ENCODE measurements around the gene CCSER2. TPM values are rescaled to one million over a fixed set of nuclear protein-coding genes. Genes with fewer than 3 reads are reported as not detected.
A peak's percentile ranks its signal among the peaks of the same experiment; 100 is the strongest.
"Not testable (repeated sequence)": the region's sequence is repeated elsewhere in the genome, so short reads cannot be mapped to it uniquely, and the experiment has no call there.

Gene CCSER2, protein sequence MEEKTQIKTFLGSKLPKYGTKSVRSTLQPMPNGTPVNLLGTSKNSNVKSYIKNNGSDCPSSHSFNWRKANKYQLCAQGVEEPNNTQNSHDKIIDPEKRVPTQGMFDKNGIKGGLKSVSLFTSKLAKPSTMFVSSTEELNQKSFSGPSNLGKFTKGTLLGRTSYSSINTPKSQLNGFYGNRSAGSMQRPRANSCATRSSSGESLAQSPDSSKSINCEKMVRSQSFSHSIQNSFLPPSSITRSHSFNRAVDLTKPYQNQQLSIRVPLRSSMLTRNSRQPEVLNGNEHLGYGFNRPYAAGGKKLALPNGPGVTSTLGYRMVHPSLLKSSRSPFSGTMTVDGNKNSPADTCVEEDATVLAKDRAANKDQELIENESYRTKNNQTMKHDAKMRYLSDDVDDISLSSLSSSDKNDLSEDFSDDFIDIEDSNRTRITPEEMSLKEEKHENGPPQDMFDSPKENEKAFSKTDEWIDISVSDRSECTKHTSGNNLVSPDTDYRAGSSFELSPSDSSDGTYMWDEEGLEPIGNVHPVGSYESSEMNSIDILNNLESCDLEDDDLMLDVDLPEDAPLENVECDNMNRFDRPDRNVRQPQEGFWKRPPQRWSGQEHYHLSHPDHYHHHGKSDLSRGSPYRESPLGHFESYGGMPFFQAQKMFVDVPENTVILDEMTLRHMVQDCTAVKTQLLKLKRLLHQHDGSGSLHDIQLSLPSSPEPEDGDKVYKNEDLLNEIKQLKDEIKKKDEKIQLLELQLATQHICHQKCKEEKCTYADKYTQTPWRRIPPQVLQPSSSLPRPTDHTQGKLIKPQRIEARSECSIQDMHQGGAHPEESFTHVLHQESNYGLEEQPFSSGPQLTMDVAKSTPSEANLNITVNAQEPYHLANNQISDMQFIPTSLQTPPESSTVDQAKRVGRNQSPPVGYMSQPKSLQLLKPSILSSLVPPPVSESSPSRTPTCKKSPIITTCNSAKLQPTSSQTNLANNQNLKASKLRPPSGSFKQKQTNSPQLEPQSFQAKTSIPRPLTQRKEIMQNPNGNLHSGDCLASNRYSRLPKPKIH
- total RNA-seq = 10 to 100 TPM; 77.8 to 78.8 TPM

DNA sequence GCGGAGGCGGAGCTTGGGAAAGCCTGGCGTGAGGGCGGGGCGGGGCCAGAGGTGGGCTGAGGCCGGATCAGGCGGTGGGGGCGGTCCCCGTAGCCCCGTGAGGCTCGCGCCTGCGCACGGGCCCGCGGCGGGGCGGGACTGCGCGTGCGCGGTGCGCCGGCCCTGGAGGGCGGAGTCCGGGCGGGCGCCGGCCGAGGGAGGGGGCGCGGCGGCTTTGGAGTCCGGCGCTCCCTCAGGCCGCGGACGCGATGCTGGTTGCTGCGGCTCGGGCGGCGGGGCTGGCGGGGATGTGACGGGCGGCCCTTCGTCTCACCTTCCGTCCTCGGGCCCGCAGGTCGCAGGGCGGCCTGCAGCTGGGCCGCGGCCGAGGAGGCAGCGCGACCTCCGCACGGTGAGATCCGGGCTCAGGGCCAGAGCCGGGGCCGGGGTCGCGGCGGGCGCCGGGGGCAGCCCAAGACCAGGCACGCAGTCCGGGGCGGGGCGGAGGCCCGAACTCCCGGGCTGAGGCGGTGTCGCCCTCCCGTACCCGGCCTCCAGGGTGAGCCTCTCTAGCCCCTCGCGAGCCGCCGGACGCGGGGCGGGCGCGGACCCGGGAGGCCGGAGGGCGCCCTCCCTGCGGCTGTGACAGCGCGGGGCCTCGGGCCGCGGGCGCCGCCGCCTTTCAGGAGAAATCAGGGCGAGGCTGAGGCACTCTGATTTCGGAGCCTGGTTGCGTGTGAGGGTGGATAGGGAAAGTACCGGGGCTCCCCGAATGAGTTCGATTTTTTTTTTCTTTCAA, at the start of gene CCSER2:
TSS of gene CCSER2 (plus strand) at position 172 of the 778 bp plus-strand sequence. CDS start 42,464 bp downstream, outside the sequence.
- H3K36me3 Mint-ChIP-seq (ENCODE audit: low read depth) = peaks cover 17% of the 10 kb centered on the region
- CTCF ChIA-PET = interaction anchor here (0.7 to 3.0 kb wide), 14 partner anchors 12 to 209 kb away, joined by 3 to 28 read pairs (median 3); no protein-coding TSS in a partner anchor
- H3K4me3 Mint-ChIP-seq = peak within 1 kb of the TSS; percentile 82
- H3K27ac Mint-ChIP-seq = peak within 1 kb of the TSS; percentile 92
- POLR2A ChIA-PET = interaction anchor here (0.7 to 2.3 kb wide), 7 partner anchors 11 to 189 kb away, joined by 3 to 11 read pairs (median 5); partner anchors contain the start of gene GHITM
- DNase-seq (peak; percentile 94), ATAC-seq (peak; percentile 80)
- H3K9me3 Mint-ChIP-seq (ENCODE audit: insufficient read depth) = no peaks in the 10 kb centered on the region
- H3K4me1 Mint-ChIP-seq (ENCODE audit: low read depth) = peaks cover 34% of the 10 kb centered on the region
- peaks cover 3% of the 10 kb centered on the region for H3K27me3 Mint-ChIP-seq (ENCODE audit: low read depth)

DNA sequence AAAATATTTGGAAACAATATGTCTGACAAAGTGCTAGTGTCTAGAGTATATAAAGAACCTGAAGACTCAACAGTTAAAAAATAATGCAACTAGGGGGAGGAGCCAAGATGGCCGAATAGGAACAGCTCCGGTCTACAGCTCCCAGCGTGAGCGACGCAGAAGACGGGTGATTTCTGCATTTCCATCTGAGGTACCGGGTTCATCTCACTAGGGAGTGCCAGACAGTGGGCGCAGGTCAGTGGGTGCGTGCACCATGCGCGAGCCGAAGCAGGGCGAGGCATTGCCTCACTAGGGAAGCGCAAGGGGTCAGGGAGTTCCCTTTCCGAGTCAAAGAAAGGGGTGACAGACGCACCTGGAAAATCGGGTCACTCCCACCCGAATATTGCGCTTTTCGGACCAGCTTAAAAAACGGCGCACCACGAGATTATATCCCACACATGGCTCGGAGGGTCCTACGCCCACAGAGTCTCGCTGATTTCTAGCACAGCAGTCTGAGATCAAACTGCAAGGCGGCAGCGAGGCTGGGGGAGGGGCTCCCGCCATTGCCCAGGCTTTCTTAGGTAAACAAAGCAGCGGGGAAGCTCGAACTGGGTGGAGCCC, 48.4 kb upstream of the CCSER2 start:
- CTCF ChIA-PET = interaction anchor here (1.4 to 1.6 kb wide), 2 partner anchors 13 to 257 kb away, joined by 7 to 10 read pairs; no protein-coding TSS in a partner anchor
- H3K27me3 Mint-ChIP-seq (ENCODE audit: low read depth) = peaks cover 21% of the 10 kb centered on the region
- H3K4me3 Mint-ChIP-seq; ATAC-seq; DNase-seq; H3K27ac Mint-ChIP-seq; POLR2A ChIA-PET; H3K9me3 Mint-ChIP-seq (ENCODE audit: insufficient read depth); H3K36me3 Mint-ChIP-seq (ENCODE audit: low read depth); H3K4me1 Mint-ChIP-seq (ENCODE audit: low read depth): not testable (repeated sequence)

DNA sequence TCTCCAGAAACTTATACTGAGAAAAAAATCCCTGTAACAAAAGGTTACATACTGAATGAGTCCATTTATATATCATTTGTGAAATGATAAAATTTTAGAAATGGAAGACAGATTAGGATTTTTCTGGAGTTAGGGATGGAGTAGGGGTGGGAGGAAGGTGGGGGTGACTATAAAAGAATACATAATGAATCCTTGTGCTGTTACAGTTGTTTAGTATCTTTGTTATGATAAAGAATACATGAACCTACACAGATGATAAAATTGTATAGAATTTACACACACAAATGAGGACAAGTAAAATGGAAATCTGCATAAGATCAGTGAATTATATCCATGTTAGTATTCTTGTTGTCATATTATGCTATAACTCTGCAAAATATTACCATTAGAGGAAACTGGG, 41.7 kb upstream of the CCSER2 start:
- Mint-ChIP-seq H3K4me1 (ENCODE audit: low read depth) (peaks cover 3% of the 10 kb centered on the region), H3K36me3 (ENCODE audit: low read depth) (no peaks in the 10 kb centered on the region), H3K4me3 (no peak overlapping the region), H3K27me3 (ENCODE audit: low read depth) (peaks cover 23% of the 10 kb centered on the region), H3K27ac (no peak overlapping the region), H3K9me3 (ENCODE audit: insufficient read depth) (no peaks in the 10 kb centered on the region)
- ATAC-seq (no peak), DNase-seq (no peak)
- CTCF ChIA-PET = no interaction called here
- POLR2A ChIA-PET = no interaction called here

DNA sequence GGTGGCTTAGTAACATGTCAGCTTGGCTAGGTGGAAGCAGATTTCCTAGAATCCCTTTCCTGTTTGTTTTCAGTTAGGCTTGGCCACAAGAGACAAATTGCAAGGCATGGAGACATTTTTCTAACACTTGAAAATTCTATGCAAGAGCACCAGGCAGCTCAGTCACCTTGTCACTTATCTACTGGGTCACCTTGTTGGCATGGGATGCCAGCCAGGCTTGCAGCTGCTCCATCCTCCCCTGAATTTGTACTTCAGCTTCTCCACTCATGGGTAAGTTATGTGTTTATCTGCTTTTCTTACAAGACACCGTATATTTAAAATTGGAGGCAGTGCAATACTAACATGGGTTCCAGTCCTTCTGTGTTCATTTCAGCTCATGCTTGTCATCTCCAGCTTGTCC, 40.2 kb upstream of the CCSER2 start:
- H3K9me3 Mint-ChIP-seq (ENCODE audit: insufficient read depth) = no peaks in the 10 kb centered on the region
- peaks cover 4% of the 10 kb centered on the region for H3K4me1 Mint-ChIP-seq (ENCODE audit: low read depth)
- ATAC-seq = no peak
- CTCF ChIA-PET = interaction anchor here (0.7 to 1.0 kb wide), 2 partner anchors 21 to 64 kb away, joined by 3 read pairs; no protein-coding TSS in a partner anchor
- no peak overlapping the region for H3K4me3 Mint-ChIP-seq
- H3K27me3 Mint-ChIP-seq (ENCODE audit: low read depth) = peaks cover 23% of the 10 kb centered on the region
- POLR2A ChIA-PET = no interaction called here
- H3K27ac Mint-ChIP-seq = no peak overlapping the region
- H3K36me3 Mint-ChIP-seq (ENCODE audit: low read depth) = no peaks in the 10 kb centered on the region
- DNase-seq = no peak

DNA sequence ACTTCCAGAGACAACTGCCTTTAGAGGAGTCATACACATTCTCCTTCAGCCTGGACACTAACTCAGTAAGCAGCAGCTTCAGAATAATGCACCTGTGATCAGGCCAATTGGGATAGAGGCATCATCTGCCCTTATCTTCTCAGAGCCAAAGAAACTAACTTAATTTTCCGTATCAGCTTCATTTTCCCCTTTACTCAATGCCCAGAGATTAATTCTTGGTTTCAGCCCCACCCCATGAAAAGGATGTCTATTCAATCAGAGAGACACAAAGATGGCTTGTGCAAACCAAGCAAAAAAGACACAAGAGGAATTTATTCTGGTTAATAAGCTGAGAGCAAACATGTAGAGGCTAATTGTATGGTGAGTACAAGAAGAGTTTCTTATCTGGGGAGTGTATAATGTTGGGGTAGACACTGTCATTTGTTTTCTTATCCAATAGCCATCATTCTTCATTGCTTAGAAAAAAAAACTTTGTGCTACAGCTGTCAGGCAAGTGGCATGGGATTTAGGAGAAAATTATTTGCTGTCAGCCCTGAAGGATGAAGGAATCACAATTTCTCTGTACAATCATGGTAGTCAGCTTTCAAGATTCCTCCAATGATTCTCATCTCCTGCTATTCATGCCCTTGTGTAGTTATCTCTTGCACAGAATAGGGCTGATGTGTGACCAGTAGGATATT, 38.7 kb upstream of the CCSER2 start:
- H3K27ac Mint-ChIP-seq = no peak overlapping the region
- peaks cover 23% of the 10 kb centered on the region for H3K27me3 Mint-ChIP-seq (ENCODE audit: low read depth)
- H3K4me3 Mint-ChIP-seq = no peak overlapping the region
- DNase-seq (no peak), ATAC-seq (no peak)
- peaks cover 19% of the 10 kb centered on the region for H3K4me1 Mint-ChIP-seq (ENCODE audit: low read depth)
- H3K9me3 Mint-ChIP-seq (ENCODE audit: insufficient read depth) = no peaks in the 10 kb centered on the region
- POLR2A ChIA-PET = no interaction called here
- CTCF ChIA-PET = no interaction called here
- H3K36me3 Mint-ChIP-seq (ENCODE audit: low read depth) = no peaks in the 10 kb centered on the region

DNA sequence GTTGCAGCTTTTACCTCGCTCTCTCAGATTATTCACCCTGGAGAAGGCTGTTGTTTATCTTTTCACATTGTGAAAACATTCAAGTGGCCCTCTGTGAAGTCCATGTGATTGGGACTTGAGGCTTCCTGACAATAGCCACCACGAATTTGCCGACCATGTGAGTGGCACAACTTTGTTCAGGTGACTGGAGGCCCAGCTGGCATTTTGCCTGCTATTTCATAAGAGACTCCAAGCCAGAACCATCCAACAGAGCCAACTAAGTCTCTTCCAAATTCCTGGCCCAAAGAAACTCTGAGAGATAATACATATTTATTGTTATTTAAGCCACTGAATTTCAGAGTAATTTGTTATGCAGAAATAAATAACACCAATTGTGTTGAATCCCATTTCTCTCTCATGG, 38.2 kb upstream of the CCSER2 start:
- H3K9me3 Mint-ChIP-seq (ENCODE audit: insufficient read depth) = no peaks in the 10 kb centered on the region
- ChIA-PET POLR2A (no interaction called here), CTCF (interaction anchor here (1.0 kb wide), 1 partner anchor 247 kb away, joined by 3 read pairs; no protein-coding TSS in a partner anchor)
- ATAC-seq (no peak), DNase-seq (no peak)
- H3K27ac Mint-ChIP-seq = no peak overlapping the region
- peaks cover 24% of the 10 kb centered on the region for H3K4me1 Mint-ChIP-seq (ENCODE audit: low read depth)
- peaks cover 23% of the 10 kb centered on the region for H3K27me3 Mint-ChIP-seq (ENCODE audit: low read depth)
- no peak overlapping the region for H3K4me3 Mint-ChIP-seq
- H3K36me3 Mint-ChIP-seq (ENCODE audit: low read depth) = no peaks in the 10 kb centered on the region

DNA sequence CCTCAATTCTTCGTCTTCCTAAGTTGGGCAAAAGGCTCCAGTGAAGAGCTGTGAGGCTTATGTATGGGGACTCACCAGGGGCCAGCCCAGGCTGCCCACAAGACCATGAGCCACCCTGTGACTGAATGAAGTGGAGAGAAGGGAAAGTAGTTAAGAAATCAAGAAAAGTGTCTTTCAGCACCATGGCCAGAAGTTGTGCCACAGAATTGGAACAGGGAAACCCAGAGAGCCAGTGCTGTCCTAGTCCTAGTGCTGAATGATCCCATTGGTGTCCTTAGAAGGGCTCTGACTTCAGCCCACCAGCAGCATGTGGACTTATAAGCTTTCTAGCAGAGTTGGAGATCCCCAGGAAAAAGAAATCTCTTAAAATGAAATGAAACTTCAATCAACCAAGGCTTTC, 37.0 kb upstream of the CCSER2 start:
- Mint-ChIP-seq H3K27me3 (ENCODE audit: low read depth) (peaks cover 23% of the 10 kb centered on the region), H3K27ac (no peak overlapping the region), H3K36me3 (ENCODE audit: low read depth) (no peaks in the 10 kb centered on the region), H3K9me3 (ENCODE audit: insufficient read depth) (no peaks in the 10 kb centered on the region), H3K4me3 (no peak overlapping the region), H3K4me1 (ENCODE audit: low read depth) (peaks cover 32% of the 10 kb centered on the region)
- CTCF ChIA-PET = no interaction called here
- DNase-seq (no peak), ATAC-seq (peak; percentile 33)
- POLR2A ChIA-PET = no interaction called here

DNA sequence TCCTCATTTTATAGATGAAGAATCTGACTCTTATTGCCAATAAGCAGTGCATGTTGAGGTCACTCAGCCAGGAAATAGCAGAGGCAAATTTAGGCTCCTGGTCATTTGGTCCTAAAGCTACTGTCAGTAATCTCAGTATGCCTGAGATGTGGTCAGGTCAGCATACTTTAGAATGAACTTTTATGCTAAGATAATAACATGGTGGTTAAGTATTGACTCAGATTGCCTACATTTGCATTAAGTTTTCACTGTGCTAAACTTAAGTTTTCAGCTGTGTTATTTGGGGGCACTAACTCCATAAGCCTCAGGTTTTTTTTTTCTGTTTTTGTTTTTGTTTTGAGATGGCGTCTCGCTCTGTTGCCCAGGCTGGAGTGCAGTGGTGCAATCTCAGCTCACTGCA, 35.9 kb upstream of the CCSER2 start:
- H3K27ac Mint-ChIP-seq = no peak overlapping the region
- ChIA-PET CTCF (interaction anchor here (0.8 to 2.4 kb wide), 4 partner anchors 25 to 248 kb away, joined by 3 to 14 read pairs (median 4); no protein-coding TSS in a partner anchor), POLR2A (no interaction called here)
- no peaks in the 10 kb centered on the region for H3K36me3 Mint-ChIP-seq (ENCODE audit: low read depth)
- DNase-seq = no peak
- H3K4me3 Mint-ChIP-seq = no peak overlapping the region
- H3K27me3 Mint-ChIP-seq (ENCODE audit: low read depth) = peaks cover 22% of the 10 kb centered on the region
- peaks cover 33% of the 10 kb centered on the region for H3K4me1 Mint-ChIP-seq (ENCODE audit: low read depth)
- no peaks in the 10 kb centered on the region for H3K9me3 Mint-ChIP-seq (ENCODE audit: insufficient read depth)
- no peak for ATAC-seq

DNA sequence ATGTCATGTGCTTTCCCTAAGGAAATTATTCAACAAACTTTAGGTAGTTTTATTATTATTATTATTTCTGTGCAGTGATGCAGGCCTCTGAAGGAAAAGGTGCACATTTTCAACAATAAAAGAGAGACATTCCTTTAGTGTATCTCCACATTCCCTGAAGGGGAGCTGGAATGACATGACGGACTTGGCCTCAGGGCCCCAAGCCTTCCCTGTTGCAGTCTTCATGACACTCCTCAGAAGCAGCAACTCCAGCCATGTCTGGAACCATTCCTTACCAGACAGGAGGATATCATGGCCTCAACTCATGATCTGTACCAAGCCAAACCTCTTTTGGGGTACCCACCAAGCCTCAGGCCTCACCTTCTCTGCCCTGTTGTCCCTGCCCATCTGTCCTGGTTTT, 35.2 kb upstream of the CCSER2 start:
- CTCF ChIA-PET = interaction anchor here (0.8 to 2.4 kb wide), 6 partner anchors 23 to 247 kb away, joined by 3 to 14 read pairs (median 4); no protein-coding TSS in a partner anchor
- POLR2A ChIA-PET = no interaction called here
- H3K9me3 Mint-ChIP-seq (ENCODE audit: insufficient read depth) = no peaks in the 10 kb centered on the region
- no peak overlapping the region for H3K4me3 Mint-ChIP-seq
- H3K36me3 Mint-ChIP-seq (ENCODE audit: low read depth) = no peaks in the 10 kb centered on the region
- ATAC-seq (no peak), DNase-seq (no peak)
- peaks cover 33% of the 10 kb centered on the region for H3K4me1 Mint-ChIP-seq (ENCODE audit: low read depth)
- no peak overlapping the region for H3K27ac Mint-ChIP-seq
- H3K27me3 Mint-ChIP-seq (ENCODE audit: low read depth) = peaks cover 23% of the 10 kb centered on the region

DNA sequence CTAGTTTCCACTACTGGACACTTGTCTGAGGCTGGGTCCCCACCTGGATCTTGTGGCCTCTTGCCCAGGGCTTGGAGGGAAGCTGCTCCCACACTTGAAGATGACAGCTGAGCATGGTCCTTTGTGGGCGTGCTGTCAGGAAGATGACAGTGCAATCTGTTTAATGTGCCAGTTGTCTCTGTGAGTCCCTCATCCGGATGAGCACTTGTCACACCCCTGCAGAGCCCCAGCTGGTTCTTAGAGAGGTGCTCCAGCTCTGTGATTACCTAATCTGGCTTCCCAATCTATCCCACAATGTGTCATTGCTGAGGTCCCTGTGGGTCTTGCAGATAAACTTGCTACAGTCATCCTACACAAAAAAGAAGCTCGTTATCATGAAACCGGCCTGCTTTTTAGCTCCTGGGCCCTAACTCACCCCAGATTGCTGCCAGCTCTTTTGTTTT, 34.8 kb upstream of the CCSER2 start:
- Mint-ChIP-seq H3K27me3 (ENCODE audit: low read depth) (peaks cover 25% of the 10 kb centered on the region), H3K9me3 (ENCODE audit: insufficient read depth) (no peaks in the 10 kb centered on the region), H3K4me1 (ENCODE audit: low read depth) (peaks cover 34% of the 10 kb centered on the region), H3K36me3 (ENCODE audit: low read depth) (no peaks in the 10 kb centered on the region), H3K27ac (no peak overlapping the region), H3K4me3 (no peak overlapping the region)
- DNase-seq = peak; percentile 53
- ATAC-seq = peak; percentile 76
- ChIA-PET CTCF (interaction anchor here (0.8 to 2.4 kb wide), 6 partner anchors 24 to 247 kb away, joined by 3 to 14 read pairs (median 4); no protein-coding TSS in a partner anchor), POLR2A (no interaction called here)
